A549 treated with RU486 at 1 μM for 4 hours (cell line): ENCODE results near the gene ZNF222. TPM values are rescaled to one million over a fixed set of nuclear protein-coding genes. Genes with fewer than 3 reads are reported as not detected.

ENCODE experiments used
- total RNA-seq: library from RNA; stranded (reverse); fragments of 200-300 nt; extraction: Qiagen RNA extraction; gene quantifications from 5 replicates; pipeline ENCODE4 v1.2.3, GENCODE V29; 2022; ENCODE audit warnings: low read depth

The ZNF222 gene
- total RNA-seq: 3.4 to 4.8 TPM (median 4.6 TPM) in 5 replicates

GRCh38 chr19:44025217-44025936, at the start of gene ZNF222:
Gene ZNF222 (plus strand): TSS chr19:44025379. CDS start chr19:44025437, 58 bp downstream.

GRCh38 chr19:43983912-43984686, 41.1 kb upstream of the ZNF222 start, which contains the start of gene ZNF155:
Gene ZNF155 (plus strand): TSS chr19:43984188. CDS start chr19:43988544, 4,356 bp downstream.

GRCh38 chr19:44002566-44003460, 22.4 kb upstream of the ZNF222 start, which contains the start of gene ZNF230:
Gene ZNF230 (plus strand): TSS chr19:44002957. CDS start chr19:44007079, 4,122 bp downstream.

GRCh38 chr19:44051650-44052402, 26.6 kb downstream of the ZNF222 start, which contains the start of gene ZNF223:
Gene ZNF223 (plus strand): TSS chr19:44052036. CDS start chr19:44055177, 3,141 bp downstream.

GRCh38 chr19:44071824-44072542, 46.8 kb downstream of the ZNF222 start, which contains the start of gene ZNF284:
Gene ZNF284 (plus strand): TSS chr19:44072159. CDS start chr19:44076390, 4,231 bp downstream.

Other genes starting within 250 kb of the ZNF222 start
- 42.9 to 63.2 TPM (median 58.7 TPM) in 5 replicates for gene KCNN4, start 244.4 kb upstream of the ZNF222 start, total RNA-seq
- gene LYPD5, start 222.9 kb upstream of the ZNF222 start, total RNA-seq: 0.14 to 0.22 TPM (median 0.15 TPM) in 3 of 5 replicates, not detected in the others
- gene ZNF283, start 198.1 kb upstream of the ZNF222 start, total RNA-seq: 3.6 to 6.6 TPM (median 4.3 TPM) in 5 replicates
- gene ZNF404, start 141.4 kb upstream of the ZNF222 start, total RNA-seq: 0.21 to 0.29 TPM (median 0.28 TPM) in 4 of 5 replicates, not detected in the other
- gene ZNF45, start 90.1 kb upstream of the ZNF222 start, total RNA-seq: 10.1 to 12.5 TPM (median 11.8 TPM) in 5 replicates
- 0.37 to 1.1 TPM (median 0.53 TPM) in 5 replicates for gene ZNF221, start 74.2 kb upstream of the ZNF222 start, total RNA-seq
- gene ZNF155, start 41.2 kb upstream of the ZNF222 start, total RNA-seq: 2.2 to 3.6 TPM (median 3.1 TPM) in 5 replicates
- gene ZNF230, start 22.4 kb upstream of the ZNF222 start, total RNA-seq: 2.3 to 3.9 TPM (median 2.8 TPM) in 5 replicates
- 2.4 to 4.0 TPM (median 3.5 TPM) in 5 replicates for gene ZNF223, start 26.7 kb downstream of the ZNF222 start, total RNA-seq
- 0.38 to 0.52 TPM (median 0.46 TPM) in 5 replicates for gene ZNF284, start 46.8 kb downstream of the ZNF222 start, total RNA-seq
- 8.8 to 11.4 TPM (median 11.3 TPM) in 5 replicates for gene ZNF224, start 69.0 kb downstream of the ZNF222 start, total RNA-seq
- 2.3 to 3.5 TPM (median 2.8 TPM) in 5 replicates for gene ZNF225, start 88.0 kb downstream of the ZNF222 start, total RNA-seq
- 1.2 to 2.7 TPM (median 2.3 TPM) in 5 replicates for gene ZNF234, start 116.2 kb downstream of the ZNF222 start, total RNA-seq
- gene ZNF226, start 139.7 kb downstream of the ZNF222 start, total RNA-seq: 19.7 to 25.5 TPM (median 22.6 TPM) in 5 replicates
- gene ZNF227, start 187.2 kb downstream of the ZNF222 start, total RNA-seq: 9.7 to 13.8 TPM (median 11.0 TPM) in 5 replicates
- gene ZNF233, start 234.5 kb downstream of the ZNF222 start, total RNA-seq: 0.32 to 0.67 TPM (median 0.46 TPM) in 5 replicates